Urothelium cell line (cell line): ENCODE data around the gene PAFAH1B1.

ENCODE experiments used
- DNase-seq: peaks from one replicate; pipeline ENCODE4 v3.0.0; 2011; ENCODE audit warnings: low spot score, mixed read lengths
- FAIRE-seq: peaks from 2 replicates; lab custom pipeline; 2011; peaks lifted over from hg19 to GRCh38; lab: Jason Lieb, UNC

PAFAH1B1 gene

GRCh38 chr17:2712300-2713043 lies 119.0 kb downstream of the PAFAH1B1 start:
- no peak for FAIRE-seq

GRCh38 chr17:2713881-2714280 lies 120.4 kb downstream of the PAFAH1B1 start:
- FAIRE-seq (no peak), DNase-seq (no peak)

More at GRCh38 chr17:2712300-2713043, 119.0 kb downstream of the PAFAH1B1 start:
- DNase-seq, result no peak

GRCh38 chr17:2716649-2717048 lies 123.2 kb downstream of the PAFAH1B1 start:
- no peak for FAIRE-seq
- DNase-seq, result no peak

DNA sequence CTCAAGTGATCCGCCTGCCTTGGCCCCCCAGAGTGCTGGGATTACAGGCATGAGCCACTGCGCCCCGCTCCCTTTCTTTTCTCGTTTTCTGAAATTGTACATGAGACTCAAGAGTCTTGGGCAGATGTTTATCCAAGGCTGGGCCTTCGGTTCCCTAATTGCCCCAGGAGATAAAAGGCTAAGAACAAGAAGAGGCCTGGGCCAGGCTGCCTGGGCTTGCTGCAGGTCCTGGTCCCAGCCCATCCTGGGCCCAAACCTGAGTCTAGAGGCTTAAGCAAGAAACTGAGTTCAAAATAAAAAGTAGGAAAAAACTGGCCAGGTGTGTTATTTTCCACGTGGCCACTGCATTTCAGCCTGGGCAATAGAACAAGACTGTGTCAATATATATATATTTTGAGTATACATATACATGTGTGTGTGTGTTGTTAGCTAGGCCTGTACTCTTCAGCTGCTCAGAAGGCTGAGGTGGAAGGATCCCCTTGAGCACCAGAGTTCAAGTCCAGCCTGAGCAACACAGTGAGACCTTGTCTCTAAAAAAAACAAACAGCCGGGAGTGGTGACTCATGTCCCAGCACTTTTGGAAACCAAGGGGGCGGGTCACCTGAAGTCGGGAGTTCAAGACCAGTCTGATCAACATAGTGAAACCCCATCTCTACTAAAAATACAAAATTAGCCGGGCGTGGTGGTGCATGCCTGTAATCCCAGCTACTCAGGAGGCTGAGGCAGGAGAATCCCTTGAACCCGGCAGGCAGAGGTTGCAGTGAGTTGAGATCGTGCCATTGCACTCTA lies 124.9 kb downstream of the PAFAH1B1 start:
- FAIRE-seq, result no peak
- DNase-seq, result no peak

DNA sequence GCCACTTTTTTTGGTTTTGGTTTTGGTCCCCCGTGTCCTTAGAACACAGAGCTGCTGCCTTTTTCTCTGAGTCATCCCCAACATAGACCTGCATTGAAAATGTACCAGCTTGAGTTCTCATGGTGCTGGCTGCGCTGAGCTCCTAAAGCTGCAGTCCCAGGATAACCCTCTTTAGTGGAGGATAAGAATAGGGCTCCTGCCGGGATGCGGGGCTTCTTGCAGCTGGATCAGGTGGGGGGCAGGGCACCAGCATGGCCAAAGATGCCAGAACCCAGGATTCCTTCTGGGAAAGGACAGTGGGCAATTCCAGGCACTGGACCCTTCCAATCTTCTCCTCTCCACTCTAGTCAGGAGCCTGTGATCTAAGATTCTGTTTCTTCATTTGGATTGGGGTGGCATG lies 126.4 kb downstream of the PAFAH1B1 start:
- DNase-seq, result no peak
- no peak for FAIRE-seq

- no peak for FAIRE-seq
Measured at GRCh38 chr17:2721603-2722002, 128.1 kb downstream of the PAFAH1B1 start.

GRCh38 chr17:2722611-2723010 lies 129.2 kb downstream of the PAFAH1B1 start:
- DNase-seq (no peak), FAIRE-seq (no peak)

More at GRCh38 chr17:2721603-2722002, 128.1 kb downstream of the PAFAH1B1 start:
- no peak for DNase-seq

DNA sequence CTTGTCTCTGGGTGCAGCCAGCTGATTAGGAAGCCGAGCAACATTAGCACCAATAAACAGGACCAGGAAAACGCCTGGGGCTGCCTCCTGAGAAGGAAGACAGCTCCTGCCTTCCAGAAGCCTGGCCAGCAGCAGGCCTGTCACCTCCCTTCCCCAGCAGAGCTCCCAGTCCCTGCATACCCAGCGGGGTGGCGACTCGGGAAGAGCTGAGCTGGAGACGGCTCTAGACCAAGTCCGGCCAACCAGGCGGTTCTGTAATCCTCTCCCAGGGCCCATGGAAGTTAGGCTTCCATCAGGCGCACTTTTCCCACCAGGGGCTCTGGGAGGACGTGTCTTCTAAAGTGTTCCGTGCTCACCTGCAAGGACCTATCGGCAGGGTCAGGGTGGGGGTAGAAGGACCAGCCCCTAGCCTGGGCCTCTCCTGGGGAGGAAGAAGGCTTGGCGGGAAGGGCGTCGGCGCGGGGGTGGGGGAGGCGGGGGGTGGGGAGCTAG lies 130.1 kb downstream of the PAFAH1B1 start:
- FAIRE-seq, result no peak
- no peak for DNase-seq

GRCh38 chr17:2723997-2724783 lies 130.7 kb downstream of the PAFAH1B1 start:
- no peak for FAIRE-seq

GRCh38 chr17:2724784-2725164 lies 131.3 kb downstream of the PAFAH1B1 start:
- DNase-seq (no peak), FAIRE-seq (no peak)

More at GRCh38 chr17:2723997-2724783, 130.7 kb downstream of the PAFAH1B1 start:
- DNase-seq, result no peak

- FAIRE-seq, result no peak
Measured at GRCh38 chr17:2730764-2731353, 137.4 kb downstream of the PAFAH1B1 start.

GRCh38 chr17:2731807-2732206 lies 138.4 kb downstream of the PAFAH1B1 start:
- FAIRE-seq (no peak), DNase-seq (no peak)

More at GRCh38 chr17:2730764-2731353, 137.4 kb downstream of the PAFAH1B1 start:
- DNase-seq, result no peak

- DNase-seq, result no peak
- no peak for FAIRE-seq
Measured at GRCh38 chr17:2734939-2735338, 141.5 kb downstream of the PAFAH1B1 start.
